PFSK-1 (cell line): ENCODE results near the gene EEFSEC.

Source experiments
- POLR2AphosphoS5 ChIP-seq: IDR thresholded peaks from 2 replicates; pipeline ENCODE4 v1.6.1; 2012; ENCODE audit warnings: low read depth, mild to moderate bottlenecking, control low read depth, low read length, moderate library complexity
- REST ChIP-seq, 2 experiments: IDR thresholded peaks; 2 replicates each; pipeline versions ENCODE4 v1.6.1 to v1.8.0; 2011 to 2012; ENCODE audit warnings: low read depth in 2 of 2, low read length in 2 of 2, control low read depth in 1 of 2, inconsistent platforms in 1 of 2, mild to moderate bottlenecking in 1 of 2, moderate library complexity in 1 of 2; ENCODE audit not compliant: insufficient read depth in 1 of 2
- SIN3A ChIP-seq: IDR thresholded peaks from 2 replicates; pipeline ENCODE4 v1.6.1; 2012; ENCODE audit warnings: mild to moderate bottlenecking, low read length, moderate library complexity, borderline replicate concordance; ENCODE audit not compliant: insufficient read depth

DNA sequence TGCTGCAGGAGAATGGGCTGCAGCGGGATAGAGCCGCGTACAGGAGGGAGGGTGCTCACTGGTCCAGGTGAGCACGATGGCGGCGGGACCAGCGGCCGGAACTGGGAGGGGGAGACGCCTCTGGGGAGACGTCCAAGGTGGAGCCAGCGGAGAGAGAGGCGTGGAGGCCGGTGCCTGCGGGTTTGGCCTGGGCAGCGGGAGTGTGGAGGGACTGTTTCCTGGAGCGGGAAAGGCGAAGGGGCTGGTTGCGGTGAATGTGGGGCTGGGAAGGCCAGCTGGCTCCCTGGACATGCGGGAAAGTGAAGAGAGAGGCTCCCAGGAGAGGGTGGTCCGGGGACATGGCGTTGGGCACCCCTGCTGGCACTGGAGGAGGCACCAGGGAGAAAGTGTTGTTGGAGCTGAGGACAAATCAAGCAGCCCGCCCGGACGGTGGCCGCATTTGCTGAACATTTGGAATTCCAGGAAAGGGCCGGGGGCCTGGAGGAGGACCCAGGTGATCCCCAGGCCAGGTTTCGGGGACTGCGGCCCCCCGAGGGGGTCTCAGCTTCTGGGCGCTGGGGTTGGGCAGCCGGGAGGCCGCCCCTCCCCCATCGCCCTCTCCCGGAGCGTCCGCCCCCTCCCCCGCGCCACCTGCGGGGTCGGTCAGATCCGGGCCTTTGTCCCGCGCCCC lies 279.2 kb downstream of the EEFSEC start:
- TF ChIP-seq REST (IDR thresholded peaks at IDR 0.05; ENCODE audit: insufficient read depth in 1 of 2, low read depth in 2 of 2, low read length in 2 of 2) (no peak), POLR2AphosphoS5 (no peak), SIN3A (no peak)
